WTC11 (cell line): ENCODE results near the gene AP5M1. TPM values are rescaled to one million over a fixed set of nuclear protein-coding genes. Genes with fewer than 3 reads are reported as not detected.

Experiments used
- ATAC-seq: fragments of 200-7000 bp; cut with Tn5 transposase; 2 replicates; pipeline ENCODE4 v1.10.0; 2021; ENCODE audit warnings: mild to moderate bottlenecking, moderate library complexity
- CTCF ChIA-PET: fragments of 300-600 bp; sonication (Branson Sonifier 250); formaldehyde crosslinking; loops from one replicate; lab custom pipeline; 2021; ENCODE audit warnings: antibody characterized with exemption; lab: Charles Lee
- POLR2A ChIA-PET: fragments of 350-600 bp; sonication (Branson Sonifier 250); formaldehyde crosslinking; loops from one replicate; lab custom pipeline; 2021; ENCODE audit warnings: antibody characterized with exemption; lab: Charles Lee
- DNase-seq: peaks from one replicate; pipeline ENCODE4 v3.0.0; 2021; ENCODE audit warnings: low spot score
- H3K27ac Mint-ChIP-seq: 2 replicates; pipeline ENCODE4 v1.8.0; 2021; ENCODE audit warnings: mixed read lengths
- H3K27me3 Mint-ChIP-seq: 2 replicates; pipeline ENCODE4 v1.8.0; 2021; ENCODE audit warnings: low read depth, mild to moderate bottlenecking, moderate library complexity, mixed read lengths
- H3K36me3 Mint-ChIP-seq: 2 replicates; pipeline ENCODE4 v1.8.0; 2021; ENCODE audit warnings: mixed read lengths
- H3K4me1 Mint-ChIP-seq: 2 replicates; pipeline ENCODE4 v1.8.0; 2022; ENCODE audit warnings: mixed read lengths
- H3K4me3 Mint-ChIP-seq: 2 replicates; pipeline ENCODE4 v1.8.0; 2021; ENCODE audit warnings: mild to moderate bottlenecking, moderate library complexity, mixed read lengths
- H3K9me3 Mint-ChIP-seq: 2 replicates; pipeline ENCODE4 v1.8.0; 2021; ENCODE audit warnings: mixed read lengths
- AR ChIP-seq: fragments of 250-450 bp; sonication (Bioruptor Pico); IDR thresholded peaks from 2 replicates; pipeline ENCODE4 v1.9.0; 2021; ENCODE audit warnings: mild to moderate bottlenecking
- ATF2 ChIP-seq: sonication (generic); formaldehyde crosslinking; IDR thresholded peaks from 2 replicates; pipeline ENCODE4 v1.8.1; 2022; ENCODE audit warnings: low read depth, missing genetic modification reagents, borderline replicate concordance
- CBFB ChIP-seq: sonication (generic); formaldehyde crosslinking; IDR thresholded peaks from 2 replicates; pipeline ENCODE4 v1.8.1; 2022; ENCODE audit warnings: mild to moderate bottlenecking, low read depth, missing genetic modification reagents
- CREM ChIP-seq: sonication (generic); formaldehyde crosslinking; IDR thresholded peaks from 2 replicates; pipeline ENCODE4 v1.8.1; 2022; ENCODE audit warnings: mild to moderate bottlenecking, missing genetic modification reagents, moderate library complexity
- ELF4 ChIP-seq: sonication (generic); formaldehyde crosslinking; IDR thresholded peaks from 2 replicates; pipeline ENCODE4 v1.8.1; 2022; ENCODE audit warnings: low read depth, mild to moderate bottlenecking, moderate library complexity, missing genetic modification reagents
- EMX1 ChIP-seq: fragments of 250-450 bp; sonication (Bioruptor Pico); IDR thresholded peaks from 2 replicates; pipeline ENCODE4 v1.8.0; 2021; ENCODE audit warnings: mild to moderate bottlenecking
- ESRRA ChIP-seq: sonication (generic); formaldehyde crosslinking; IDR thresholded peaks from 2 replicates; pipeline ENCODE4 v1.8.1; 2022; ENCODE audit warnings: mild to moderate bottlenecking, missing genetic modification reagents, borderline replicate concordance
- FOXJ3 ChIP-seq: sonication (generic); formaldehyde crosslinking; IDR thresholded peaks from 2 replicates; pipeline ENCODE4 v1.9.0; 2021; ENCODE audit warnings: missing genetic modification reagents, mild to moderate bottlenecking, borderline replicate concordance
- GRHL2 ChIP-seq: fragments of 250-450 bp; sonication (Bioruptor Pico); IDR thresholded peaks from 2 replicates; pipeline ENCODE4 v1.8.0; 2022; ENCODE audit warnings: mild to moderate bottlenecking, moderate library complexity; ENCODE audit not compliant: insufficient replicate concordance, severe bottlenecking
- HMGXB4 ChIP-seq: sonication (generic); formaldehyde crosslinking; IDR thresholded peaks from 2 replicates; pipeline ENCODE4 v1.8.1; 2023; ENCODE audit warnings: mild to moderate bottlenecking, moderate library complexity, missing genetic modification reagents
- JUN ChIP-seq: sonication (generic); formaldehyde crosslinking; IDR thresholded peaks from 2 replicates; pipeline ENCODE4 v1.8.0; 2023; ENCODE audit warnings: mild to moderate bottlenecking, missing genetic modification reagents
- KAT7 ChIP-seq: sonication (generic); formaldehyde crosslinking; IDR thresholded peaks from 2 replicates; pipeline ENCODE4 v1.8.1; 2023; ENCODE audit warnings: missing genetic modification reagents, mild to moderate bottlenecking, borderline replicate concordance
- MAX ChIP-seq: sonication (generic); formaldehyde crosslinking; IDR thresholded peaks from 2 replicates; pipeline ENCODE4 v1.8.0; 2022; ENCODE audit warnings: mild to moderate bottlenecking, missing genetic modification reagents
- MXD4 ChIP-seq: fragments of 250-450 bp; sonication (Bioruptor Pico); IDR thresholded peaks from 2 replicates; pipeline ENCODE4 v1.8.0; 2021; ENCODE audit warnings: mild to moderate bottlenecking, moderate library complexity, borderline replicate concordance
- MYBL2 ChIP-seq: sonication (generic); formaldehyde crosslinking; IDR thresholded peaks from 2 replicates; pipeline ENCODE4 v1.8.1; 2023; ENCODE audit warnings: mild to moderate bottlenecking, moderate library complexity, missing genetic modification reagents
- SMAD4 ChIP-seq: sonication (generic); formaldehyde crosslinking; IDR thresholded peaks from 2 replicates; pipeline ENCODE4 v1.8.0; 2022; ENCODE audit warnings: mild to moderate bottlenecking, missing genetic modification reagents
- SP1 ChIP-seq: sonication (generic); formaldehyde crosslinking; conservative IDR thresholded peaks from 2 replicates; pipeline ENCODE4 v1.8.1; 2022; ENCODE audit warnings: missing genetic modification reagents
- TCF7 ChIP-seq: sonication (generic); formaldehyde crosslinking; IDR thresholded peaks from 2 replicates; pipeline ENCODE4 v1.8.0; 2022; ENCODE audit warnings: mild to moderate bottlenecking, low read depth, missing genetic modification reagents, moderate library complexity
- TEAD4 ChIP-seq: sonication (generic); formaldehyde crosslinking; IDR thresholded peaks from 2 replicates; pipeline ENCODE4 v1.8.0; 2022; ENCODE audit warnings: mild to moderate bottlenecking, missing genetic modification reagents
- USF1 ChIP-seq: sonication (generic); formaldehyde crosslinking; IDR thresholded peaks from 2 replicates; pipeline ENCODE4 v1.8.0; 2022; ENCODE audit warnings: mild to moderate bottlenecking, missing genetic modification reagents
- ZBTB43 ChIP-seq: sonication (generic); formaldehyde crosslinking; IDR thresholded peaks from 2 replicates; pipeline ENCODE4 v1.8.1; 2023; ENCODE audit warnings: mild to moderate bottlenecking, missing genetic modification reagents
- ZNF138 ChIP-seq: sonication (generic); formaldehyde crosslinking; conservative IDR thresholded peaks from 2 replicates; pipeline ENCODE4 v1.8.1; 2022; ENCODE audit warnings: mild to moderate bottlenecking, moderate library complexity, missing genetic modification reagents
- ZNF219 ChIP-seq: sonication (generic); formaldehyde crosslinking; IDR thresholded peaks from 2 replicates; pipeline ENCODE4 v1.8.0; 2023; ENCODE audit warnings: missing genetic modification reagents, mild to moderate bottlenecking, borderline replicate concordance
- ZNF512 ChIP-seq: sonication (generic); formaldehyde crosslinking; IDR thresholded peaks from 2 replicates; pipeline ENCODE4 v1.8.1; 2022; ENCODE audit warnings: missing genetic modification reagents, borderline replicate concordance
- total RNA-seq: library from RNA; stranded (reverse); gene quantifications from 3 replicates; pipeline ENCODE4 v1.2.3, GENCODE V29; 2021

The AP5M1 gene
- total RNA-seq, 1 experiment from 2014 or later = 48.5 TPM

GRCh38 chr14:57266065-57266464, 2.7 kb upstream of the AP5M1 start:
- H3K36me3 Mint-ChIP-seq = no peaks in the 10 kb centered on the region
- no peaks in the 10 kb centered on the region for H3K9me3 Mint-ChIP-seq
- peaks cover 37% of the 10 kb centered on the region for H3K4me1 Mint-ChIP-seq
- no peak for TF ChIP-seq MYBL2 (CRISPR knock-in tag)
- TF ChIP-seq CREM (CRISPR knock-in tag) = no peak
- no peak for TF ChIP-seq HMGXB4 (CRISPR knock-in tag)
- TF ChIP-seq ZBTB43 (CRISPR knock-in tag) = no peak
- no peak for TF ChIP-seq ZNF138 (CRISPR knock-in tag)
- TF ChIP-seq TCF7 (CRISPR knock-in tag) = no peak
- TF ChIP-seq MAX = no peak
- no peak for TF ChIP-seq SP1
- no peak for TF ChIP-seq JUN (CRISPR knock-in tag)
- no peak for TF ChIP-seq GRHL2 (CRISPR knock-in tag)
- no peak for TF ChIP-seq CBFB (CRISPR knock-in tag)
- TF ChIP-seq EMX1 (CRISPR knock-in tag) = no peak
- no peak for TF ChIP-seq KAT7 (CRISPR knock-in tag)
- no peak for TF ChIP-seq USF1 (CRISPR knock-in tag)
- TF ChIP-seq TEAD4 (CRISPR knock-in tag) = no peak
- no peak for TF ChIP-seq ELF4 (CRISPR knock-in tag)
- TF ChIP-seq ZNF512 (CRISPR knock-in tag) = no peak
- TF ChIP-seq, all 79 proteins: peak for 0
- ChIA-PET POLR2A (no interaction called here), CTCF (no interaction called here)
- Mint-ChIP-seq H3K27ac (peak overlapping the region; percentile 29; the same call in 1 of the 2 replicates), H3K4me3 (peak overlapping the region; percentile 9; the same call in 1 of the 2 replicates), H3K27me3 (no peaks in the 10 kb centered on the region)
- DNase-seq (no peak), ATAC-seq (no peak)

GRCh38 chr14:57273236-57273635, 4.5 kb downstream of the AP5M1 start:
- DNase-seq = no peak
- ChIA-PET CTCF (no interaction called here), POLR2A (no interaction called here)
- no peak for TF ChIP-seq ATF2 (CRISPR knock-in tag)
- TF ChIP-seq FOXJ3 (CRISPR knock-in tag) = no peak
- TF ChIP-seq ZNF219 = no peak
- no peak for TF ChIP-seq SMAD4
- TF ChIP-seq ZNF512 (CRISPR knock-in tag) = no peak
- TF ChIP-seq MXD4 (CRISPR knock-in tag) = no peak
- no peak for TF ChIP-seq ESRRA (CRISPR knock-in tag)
- no peak for TF ChIP-seq AR (CRISPR knock-in tag)
- TF ChIP-seq TEAD4 (CRISPR knock-in tag) = no peak
- no peak for TF ChIP-seq MYBL2 (CRISPR knock-in tag)
- no peak for TF ChIP-seq TCF7 (CRISPR knock-in tag)
- peaks cover 18% of the 10 kb centered on the region for H3K4me1 Mint-ChIP-seq
- H3K27me3 Mint-ChIP-seq = no peaks in the 10 kb centered on the region
- H3K4me3 Mint-ChIP-seq = no peak overlapping the region
- no peak for ATAC-seq
- peaks cover 19% of the 10 kb centered on the region for H3K36me3 Mint-ChIP-seq
- no peak overlapping the region for H3K27ac Mint-ChIP-seq
- H3K9me3 Mint-ChIP-seq = no peaks in the 10 kb centered on the region
